GM10266 (cell line): ENCODE measurements around the gene FAM53A.

ENCODE experiments used
- DNase-seq: peaks from one replicate; pipeline ENCODE4 v3.0.0; 2012; ENCODE audit errors: extremely low spot score
- CTCF ChIP-seq: IDR thresholded peaks from 2 replicates; pipeline ENCODE4 v1.5.1; 2012; ENCODE audit warnings: mild to moderate bottlenecking, low read depth; ENCODE audit not compliant: control insufficient read depth, insufficient read depth; ENCODE audit errors: missing control alignments

Gene FAM53A

GRCh38 chr4:1623821-1624518 lies 60.1 kb downstream of the FAM53A start:
- no peak for TF ChIP-seq CTCF
- no peak for DNase-seq

GRCh38 chr4:1623400-1623799 lies 60.7 kb downstream of the FAM53A start:
- DNase-seq, result no peak
- no peak for TF ChIP-seq CTCF

GRCh38 chr4:1622956-1623355 lies 61.2 kb downstream of the FAM53A start:
- no peak for DNase-seq
- no peak for TF ChIP-seq CTCF

GRCh38 chr4:1622238-1622637 lies 61.9 kb downstream of the FAM53A start:
- no peak for TF ChIP-seq CTCF
- no peak for DNase-seq

- no peak for DNase-seq
- no peak for TF ChIP-seq CTCF
These were observed 62.6 kb downstream of the FAM53A start for GRCh38 chr4:1621526-1621925.

- TF ChIP-seq CTCF, result no peak
These were observed 64.9 kb downstream of the FAM53A start for GRCh38 chr4:1619151-1619672.

GRCh38 chr4:1618438-1618837 lies 65.7 kb downstream of the FAM53A start:
- no peak for DNase-seq
- TF ChIP-seq CTCF, result no peak

More at GRCh38 chr4:1619151-1619672, 64.9 kb downstream of the FAM53A start:
- no peak for DNase-seq
